Endothelial cell (in vitro differentiated cells): Measurements from ENCODE around the gene WNT5B. TPM values are rescaled to one million over a fixed set of nuclear protein-coding genes. Genes with fewer than 3 reads are reported as not detected.

Experiments
- DNase-seq: peaks from one replicate; pipeline ENCODE4 v3.0.0; 2021; ENCODE audit warnings: low spot score
- H3K27ac Mint-ChIP-seq: one replicate; pipeline ENCODE4 v1.8.0; 2021; ENCODE audit warnings: mixed read lengths, inconsistent platforms; ENCODE audit not compliant: unreplicated experiment
- H3K27me3 Mint-ChIP-seq: one replicate; pipeline ENCODE4 v1.8.0; 2021; ENCODE audit warnings: mild to moderate bottlenecking, moderate library complexity, mixed read lengths, inconsistent platforms; ENCODE audit not compliant: unreplicated experiment
- H3K36me3 Mint-ChIP-seq: one replicate; pipeline ENCODE4 v1.8.0; 2021; ENCODE audit warnings: mild to moderate bottlenecking, low read depth, mixed read lengths, inconsistent platforms; ENCODE audit not compliant: unreplicated experiment
- H3K4me1 Mint-ChIP-seq: one replicate; pipeline ENCODE4 v1.8.0; 2021; ENCODE audit warnings: mild to moderate bottlenecking, mixed read lengths, inconsistent platforms; ENCODE audit not compliant: unreplicated experiment
- H3K4me3 Mint-ChIP-seq: one replicate; pipeline ENCODE4 v1.8.0; 2021; ENCODE audit warnings: mild to moderate bottlenecking, mixed read lengths, inconsistent platforms; ENCODE audit not compliant: unreplicated experiment
- H3K9me3 Mint-ChIP-seq: one replicate; pipeline ENCODE4 v1.8.0; 2021; ENCODE audit warnings: mixed read lengths, inconsistent platforms; ENCODE audit not compliant: unreplicated experiment
- CTCF ChIP-seq: fragments of 200-600 bp; sonication (generic); IDR thresholded peaks from one replicate; pipeline ENCODE4 v1.5.0; 2021; ENCODE audit warnings: antibody characterized with exemption; ENCODE audit not compliant: unreplicated experiment
- total RNA-seq: library from RNA; stranded (reverse); fragmentation: NEBNext Ultra II Directional; extraction: Animal tissue kit (Norgen Biotek cat#: 25700); gene quantifications from one replicate; pipeline ENCODE4 v1.2.1, GENCODE V29; 2021; ENCODE audit not compliant: unreplicated experiment

WNT5B gene
- total RNA-seq, 1 donor from 2014 or later: 7.5 TPM

DNA sequence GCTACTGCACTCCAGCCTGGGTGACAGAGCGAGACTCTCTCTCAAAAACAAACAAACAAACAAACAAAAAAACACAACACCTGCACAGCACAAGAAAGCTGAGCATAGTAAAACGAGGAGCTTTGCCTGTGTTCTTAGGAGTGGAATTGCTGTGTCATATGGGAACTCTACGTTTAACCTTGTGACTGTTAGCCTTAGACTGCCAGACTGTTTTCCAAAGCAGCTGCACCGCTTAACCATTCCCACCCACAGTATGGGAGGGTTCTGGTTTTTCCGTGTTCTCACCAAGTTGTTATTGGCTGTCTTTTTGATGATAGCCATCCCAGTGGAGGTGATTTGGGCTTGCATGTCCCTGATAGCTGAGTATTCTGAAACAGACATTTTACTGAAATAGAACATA is 9.2 kb downstream of the WNT5B start:
- Mint-ChIP-seq H3K27me3 (peaks cover 5% of the 10 kb centered on the region), H3K9me3 (no peaks in the 10 kb centered on the region), H3K36me3 (peaks cover 3% of the 10 kb centered on the region), H3K4me1 (peaks cover 7% of the 10 kb centered on the region), H3K4me3 (no peak overlapping the region), H3K27ac (no peak overlapping the region)
- DNase-seq: no peak
- TF ChIP-seq CTCF: no peak

DNA sequence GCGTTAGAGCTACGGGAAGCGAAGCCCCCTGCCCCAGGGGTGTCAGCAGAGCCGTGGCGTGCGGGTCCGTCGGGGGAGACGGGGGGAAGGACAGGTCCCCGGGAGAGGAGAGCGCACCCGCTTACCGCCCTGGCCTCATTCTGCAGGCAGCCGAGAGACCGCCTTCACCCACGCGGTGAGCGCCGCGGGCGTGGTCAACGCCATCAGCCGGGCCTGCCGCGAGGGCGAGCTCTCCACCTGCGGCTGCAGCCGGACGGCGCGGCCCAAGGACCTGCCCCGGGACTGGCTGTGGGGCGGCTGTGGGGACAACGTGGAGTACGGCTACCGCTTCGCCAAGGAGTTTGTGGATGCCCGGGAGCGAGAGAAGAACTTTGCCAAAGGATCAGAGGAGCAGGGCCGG is 10.5 kb downstream of the WNT5B start:
- Mint-ChIP-seq H3K4me3 (no peak overlapping the region), H3K27me3 (peaks cover 5% of the 10 kb centered on the region), H3K36me3 (peaks cover 3% of the 10 kb centered on the region), H3K9me3 (no peaks in the 10 kb centered on the region), H3K27ac (no peak overlapping the region), H3K4me1 (peaks cover 4% of the 10 kb centered on the region)
- DNase-seq: no peak
- TF ChIP-seq CTCF: no peak

DNA sequence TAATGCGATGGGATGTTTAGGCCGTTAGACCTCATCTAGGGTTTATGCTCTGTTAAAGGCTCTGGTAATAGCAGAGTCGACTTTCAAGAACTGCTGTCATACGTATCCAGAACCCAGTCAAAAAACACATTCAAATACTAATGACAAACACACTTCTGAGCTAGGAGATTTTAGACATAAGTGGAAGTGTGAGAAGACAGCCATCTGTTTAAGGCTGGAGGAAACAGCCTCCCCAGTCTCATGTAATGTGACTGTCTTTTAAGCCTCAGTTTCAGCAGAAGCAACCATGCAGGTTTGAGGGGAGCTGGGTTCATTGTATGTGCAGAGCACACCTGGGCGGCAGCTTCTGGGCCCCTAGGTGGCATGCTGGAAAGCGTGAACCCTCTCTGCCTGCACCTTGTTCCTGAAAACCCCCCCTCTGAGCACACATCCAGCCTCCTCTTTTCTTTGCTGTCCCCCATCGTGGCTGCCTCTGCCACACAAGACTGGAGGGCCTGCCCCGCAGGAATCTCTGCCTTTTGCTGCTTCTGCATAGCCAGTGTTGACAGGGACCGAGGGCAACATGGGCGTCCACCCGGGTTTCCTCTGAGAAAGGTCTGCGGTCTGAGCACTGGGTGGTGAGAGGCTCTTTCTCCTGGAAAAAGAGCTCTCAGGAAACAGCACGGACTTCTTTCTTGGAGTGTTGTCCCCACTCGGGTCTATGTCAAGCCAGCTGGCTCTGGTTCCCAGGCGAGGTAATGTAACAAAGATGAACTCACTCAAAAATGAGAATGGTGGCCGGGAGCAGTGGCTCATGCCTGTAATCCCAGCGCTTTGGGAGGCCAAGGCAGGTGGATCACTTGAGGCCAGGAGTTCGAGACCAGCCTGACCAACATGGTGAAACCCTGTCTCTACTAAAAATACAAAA is 11.6 kb downstream of the WNT5B start:
- peaks cover 5% of the 10 kb centered on the region for H3K27me3 Mint-ChIP-seq
- no peak overlapping the region for H3K27ac Mint-ChIP-seq
- TF ChIP-seq CTCF: no peak
- H3K4me1 Mint-ChIP-seq: peaks cover 4% of the 10 kb centered on the region
- no peak overlapping the region for H3K4me3 Mint-ChIP-seq
- no peak for DNase-seq
- peaks cover 3% of the 10 kb centered on the region for H3K36me3 Mint-ChIP-seq
- H3K9me3 Mint-ChIP-seq: no peaks in the 10 kb centered on the region

DNA sequence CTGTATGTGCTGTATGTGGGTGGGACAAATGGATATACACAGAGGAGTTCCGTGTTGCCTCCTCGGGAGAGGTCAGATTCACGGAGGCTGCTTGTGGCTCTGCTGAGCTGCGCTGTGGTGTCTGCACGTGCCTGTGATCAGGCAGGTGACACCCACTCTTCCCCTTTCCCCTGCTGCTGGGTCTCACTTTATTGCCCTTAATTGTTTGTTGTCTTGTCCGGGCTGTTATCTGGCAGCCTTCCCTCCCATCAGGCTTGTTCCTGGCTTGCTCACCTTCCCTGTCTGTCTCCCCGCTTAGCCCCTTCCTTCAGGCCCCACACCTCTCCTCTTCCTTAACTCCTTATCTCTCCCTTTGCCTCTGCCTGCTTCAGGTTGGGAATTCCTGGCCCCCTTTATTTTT is 13.5 kb downstream of the WNT5B start:
- DNase-seq: no peak
- Mint-ChIP-seq H3K27ac (no peak overlapping the region), H3K9me3 (no peaks in the 10 kb centered on the region)

More for the DNA sequence above, 13.5 kb downstream of the WNT5B start:
- Mint-ChIP-seq H3K4me1 (peaks cover 4% of the 10 kb centered on the region), H3K4me3 (no peak overlapping the region), H3K36me3 (peaks cover 3% of the 10 kb centered on the region), H3K27me3 (peaks cover 5% of the 10 kb centered on the region)
- no peak for TF ChIP-seq CTCF
